ENCODE measurements around the gene HDAC2.
"Not testable (repeated sequence)": the region's sequence is repeated elsewhere in the genome, so short reads cannot be mapped to it uniquely, and the experiment has no call there.

The HDAC2 gene

GRCh38 chr6:113979937-113980336, 9.0 kb upstream of the HDAC2 start:
- intact Hi-C loops (cut with DNase I) = no loop called here
- no peak for DNase-seq

- intact Hi-C loops (cut with DNase I) = no loop called here
- no peak for DNase-seq
Measured at GRCh38 chr6:113978084-113978675, 7.2 kb upstream of the HDAC2 start.

- intact Hi-C loops (cut with DNase I) = no loop called here
- no peak for DNase-seq
Measured at GRCh38 chr6:113976806-113977205, 5.9 kb upstream of the HDAC2 start.

- intact Hi-C loops (cut with DNase I) = no loop called here
- DNase-seq = peak in 17 of 42 donors; percentile 12 to 46 (median 29)
Measured at GRCh38 chr6:113971741-113972140, 793 bp upstream of the HDAC2 start.

- intact Hi-C loops (cut with DNase I) = no loop called here
- DNase-seq = peak in 41 of 42 donors; percentile 12 to 77 (median 56)
Measured at GRCh38 chr6:113969888-113970804, 802 bp downstream of the HDAC2 start.

GRCh38 chr6:113968472-113968871, 2.5 kb downstream of the HDAC2 start:
- DNase-seq = no peak
- intact Hi-C loops (cut with DNase I) = no loop called here

- intact Hi-C loops (cut with DNase I) = no loop called here
- DNase-seq = no peak
Measured at GRCh38 chr6:113967777-113968176, 3.2 kb downstream of the HDAC2 start.

GRCh38 chr6:113960795-113961194, 10.2 kb downstream of the HDAC2 start:
- no peak for DNase-seq
- intact Hi-C loops (cut with DNase I) = no loop called here

- no peak for DNase-seq
- intact Hi-C loops (cut with DNase I) = no loop called here
Measured at GRCh38 chr6:113959235-113959634, 11.7 kb downstream of the HDAC2 start.

GRCh38 chr6:113954653-113955052, 16.3 kb downstream of the HDAC2 start:
- intact Hi-C loops (cut with DNase I) = no loop called here
- DNase-seq = no peak

- intact Hi-C loops (cut with DNase I) = no loop called here
- no peak for DNase-seq
Measured at GRCh38 chr6:113953346-113953745, 17.6 kb downstream of the HDAC2 start.

- no peak for DNase-seq
- intact Hi-C loops (cut with DNase I) = no loop called here
Measured at GRCh38 chr6:113949499-113949898, 21.4 kb downstream of the HDAC2 start.

GRCh38 chr6:113944701-113945100, 26.2 kb downstream of the HDAC2 start:
- no peak for DNase-seq
- intact Hi-C loops (cut with DNase I) = no loop called here

GRCh38 chr6:113939825-113940224, 31.1 kb downstream of the HDAC2 start:
- no peak for DNase-seq
- intact Hi-C loops (cut with DNase I) = no loop called here

GRCh38 chr6:113936093-113936934, 34.6 kb downstream of the HDAC2 start:
- DNase-seq = peak in 9 of 42 donors; percentile 3 to 68 (median 22)
- intact Hi-C loops (cut with DNase I) = no loop called here

- intact Hi-C loops (cut with DNase I) = no loop called here
- no peak for DNase-seq
Measured at GRCh38 chr6:113934101-113934500, 36.8 kb downstream of the HDAC2 start.

GRCh38 chr6:113931907-113932306, 39.0 kb downstream of the HDAC2 start:
- intact Hi-C loops (cut with DNase I); DNase-seq: not testable (repeated sequence)

GRCh38 chr6:113930183-113930582, 40.8 kb downstream of the HDAC2 start:
- no peak for DNase-seq
- intact Hi-C loops (cut with DNase I) = no loop called here

- DNase-seq = no peak
- intact Hi-C loops (cut with DNase I) = no loop called here
Measured at GRCh38 chr6:113927001-113927400, 43.9 kb downstream of the HDAC2 start.

- intact Hi-C loops (cut with DNase I) = no loop called here
- DNase-seq = no peak
Measured at GRCh38 chr6:113925378-113925777, 45.6 kb downstream of the HDAC2 start.
